Measurements from ENCODE around the gene ARSB.

DNA sequence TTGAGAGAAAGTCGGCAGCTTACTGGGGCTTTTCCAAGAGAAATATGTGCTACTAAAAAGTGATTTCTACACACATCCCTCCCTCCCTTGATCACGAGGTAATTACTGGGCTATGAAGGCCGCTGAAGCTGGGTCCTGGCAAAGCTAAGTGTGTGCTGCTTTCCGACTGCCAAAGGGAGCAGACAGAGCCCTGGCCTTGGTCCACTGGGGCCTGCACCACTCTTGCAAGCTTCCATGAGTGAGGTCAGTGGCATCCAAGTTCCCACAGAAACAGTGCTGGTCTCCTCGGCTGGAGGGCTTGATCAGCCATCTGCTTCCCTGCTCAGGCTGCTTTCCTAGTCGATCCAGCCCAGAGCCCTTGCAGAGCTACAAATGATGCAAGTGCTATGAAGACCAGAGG, 181.8 kb downstream of the ARSB start:
- no peak for TF ChIP-seq EZH2phosphoT487 (IDR thresholded peaks at IDR 0.05; ENCODE audit: borderline replicate concordance, low read length)
- TF ChIP-seq, protein P1, sequence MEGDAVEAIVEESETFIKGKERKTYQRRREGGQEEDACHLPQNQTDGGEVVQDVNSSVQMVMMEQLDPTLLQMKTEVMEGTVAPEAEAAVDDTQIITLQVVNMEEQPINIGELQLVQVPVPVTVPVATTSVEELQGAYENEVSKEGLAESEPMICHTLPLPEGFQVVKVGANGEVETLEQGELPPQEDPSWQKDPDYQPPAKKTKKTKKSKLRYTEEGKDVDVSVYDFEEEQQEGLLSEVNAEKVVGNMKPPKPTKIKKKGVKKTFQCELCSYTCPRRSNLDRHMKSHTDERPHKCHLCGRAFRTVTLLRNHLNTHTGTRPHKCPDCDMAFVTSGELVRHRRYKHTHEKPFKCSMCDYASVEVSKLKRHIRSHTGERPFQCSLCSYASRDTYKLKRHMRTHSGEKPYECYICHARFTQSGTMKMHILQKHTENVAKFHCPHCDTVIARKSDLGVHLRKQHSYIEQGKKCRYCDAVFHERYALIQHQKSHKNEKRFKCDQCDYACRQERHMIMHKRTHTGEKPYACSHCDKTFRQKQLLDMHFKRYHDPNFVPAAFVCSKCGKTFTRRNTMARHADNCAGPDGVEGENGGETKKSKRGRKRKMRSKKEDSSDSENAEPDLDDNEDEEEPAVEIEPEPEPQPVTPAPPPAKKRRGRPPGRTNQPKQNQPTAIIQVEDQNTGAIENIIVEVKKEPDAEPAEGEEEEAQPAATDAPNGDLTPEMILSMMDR (IDR thresholded peaks at IDR 0.05; ENCODE audit: low read depth, low read length, poor library complexity, severe bottlenecking): no peak
